GM13977 (cell line): Measurements from ENCODE around the gene NIPSNAP2.

Source experiments
- DNase-seq: peaks from one replicate; pipeline ENCODE4 v3.0.0; 2012; ENCODE audit warnings: low spot score
- CTCF ChIP-seq: IDR thresholded peaks from 2 replicates; pipeline ENCODE4 v1.5.1; 2012; ENCODE audit warnings: mild to moderate bottlenecking, control low read depth; ENCODE audit not compliant: insufficient read depth; ENCODE audit errors: extremely low read depth, missing control alignments
- in situ Hi-C: fragments of 300-500 bp; cut with MboI; formaldehyde crosslinking; loops from one replicate; pipeline ENCODE4 v1.12.0; 2022; ENCODE audit warnings: low sequenced_read_pairs, low pct_unique_long_range_greater_than_20kb, mixed read lengths, inconsistent platforms; ENCODE audit not compliant: unreplicated experiment

NIPSNAP2 gene

GRCh38 chr7:55973747-55974250 lies 9.4 kb downstream of the NIPSNAP2 start:
- no peak for DNase-seq
- TF ChIP-seq CTCF, result no peak
- in situ Hi-C loops, result loop anchor here (25.0 kb wide), 1 partner anchor 336 kb away; no protein-coding TSS in a partner anchor

GRCh38 chr7:55975988-55976633 lies 11.7 kb downstream of the NIPSNAP2 start:
- no peak for TF ChIP-seq CTCF
- in situ Hi-C loops, result no loop called here

GRCh38 chr7:55977831-55978230 lies 13.4 kb downstream of the NIPSNAP2 start:
- TF ChIP-seq CTCF, result no peak
- in situ Hi-C loops, result no loop called here
- DNase-seq, result no peak

More at GRCh38 chr7:55975988-55976633, 11.7 kb downstream of the NIPSNAP2 start:
- DNase-seq, result no peak

- in situ Hi-C loops, result no loop called here
- no peak for TF ChIP-seq CTCF
- no peak for DNase-seq
Observed at GRCh38 chr7:55980266-55980665, 15.9 kb downstream of the NIPSNAP2 start.

GRCh38 chr7:55983537-55983936 lies 19.2 kb downstream of the NIPSNAP2 start:
- in situ Hi-C loops, result no loop called here
- no peak for TF ChIP-seq CTCF

GRCh38 chr7:55992346-55992745 lies 28.0 kb downstream of the NIPSNAP2 start:
- TF ChIP-seq CTCF, result no peak
- DNase-seq, result no peak
- in situ Hi-C loops, result no loop called here

More at GRCh38 chr7:55983537-55983936, 19.2 kb downstream of the NIPSNAP2 start:
- no peak for DNase-seq
